Stimulated activated CD4-positive, alpha-beta T cell treated with anti-CD3 and anti-CD28 coated beads, TNF-alpha, amount 100 ng/mL, for 48 hours (primary cell): Measurements from ENCODE around the gene CDK19.
"Not testable (repeated sequence)": the region's sequence is repeated elsewhere in the genome, so short reads cannot be mapped to it uniquely, and the experiment has no call there.

Experiments used
- DNase-seq, 3 donors: peaks; one replicate each; pipeline ENCODE4 v3.0.0-alpha.2; 2020; ENCODE audit warnings: low read depth in 3 of 3

The CDK19 gene

GRCh38 chr6:110815411-110816409 lies at the start of gene CDK19:
TSS of gene CDK19 (minus strand) at chr6:110815469. CDS start at chr6:110815136, 333 bp downstream.
- peak; percentile 95 to 98 (median 96) for DNase-seq

GRCh38 chr6:110864824-110865223 lies 49.6 kb upstream of the CDK19 start:
- DNase-seq: no peak

GRCh38 chr6:110859335-110859792 lies 44.1 kb upstream of the CDK19 start:
- DNase-seq: no peak

GRCh38 chr6:110858562-110859214 lies 43.4 kb upstream of the CDK19 start:
- no peak for DNase-seq

- no peak for DNase-seq
Measured at GRCh38 chr6:110858016-110858415, 42.7 kb upstream of the CDK19 start.

GRCh38 chr6:110856296-110856695 lies 41.0 kb upstream of the CDK19 start:
- DNase-seq: no peak

- no peak for DNase-seq
Measured at GRCh38 chr6:110853754-110854477, 38.6 kb upstream of the CDK19 start.

- no peak for DNase-seq
Measured at GRCh38 chr6:110852773-110853172, 37.5 kb upstream of the CDK19 start.

- no peak for DNase-seq
Measured at GRCh38 chr6:110849781-110850180, 34.5 kb upstream of the CDK19 start.

- DNase-seq: no peak
Measured at GRCh38 chr6:110841266-110841665, 26.0 kb upstream of the CDK19 start.

GRCh38 chr6:110835751-110836150 lies 20.5 kb upstream of the CDK19 start:
- not testable (repeated sequence) for DNase-seq

- no peak for DNase-seq
Measured at GRCh38 chr6:110833831-110834230, 18.6 kb upstream of the CDK19 start.

- DNase-seq: no peak
Measured at GRCh38 chr6:110831405-110831804, 16.1 kb upstream of the CDK19 start.

GRCh38 chr6:110828396-110828795 lies 13.1 kb upstream of the CDK19 start:
- no peak for DNase-seq

GRCh38 chr6:110826236-110827129 lies 11.2 kb upstream of the CDK19 start:
- no peak for DNase-seq

GRCh38 chr6:110823146-110823545 lies 7.9 kb upstream of the CDK19 start:
- DNase-seq: no peak

- no peak for DNase-seq
Measured at GRCh38 chr6:110822249-110822648, 7.0 kb upstream of the CDK19 start.

- DNase-seq: no peak
Measured at GRCh38 chr6:110816677-110817076, 1.4 kb upstream of the CDK19 start.

- DNase-seq: no peak
Measured at GRCh38 chr6:110815015-110815410, 256 bp downstream of the CDK19 start.

- DNase-seq: peak; percentile 28 to 60 (median 29)
Measured at GRCh38 chr6:110814102-110815014, 911 bp downstream of the CDK19 start.
